Fibroblast of mammary gland (primary cell): ENCODE results near the gene IPO11.

Experiments used
- DNase-seq: peaks from one replicate; pipeline ENCODE4 v3.0.0-alpha.2; 2010; ENCODE audit warnings: low read depth
- H3K4me3 ChIP-seq: 2 replicates; pipeline ENCODE4 v1.5.1; 2011; ENCODE audit warnings: low read depth, mild to moderate bottlenecking, low read length, moderate library complexity; ENCODE audit not compliant: control insufficient read depth
- CTCF ChIP-seq: conservative IDR thresholded peaks from 2 replicates; pipeline ENCODE4 v1.5.1; 2011; ENCODE audit warnings: low read depth, low read length, inconsistent platforms; ENCODE audit not compliant: control insufficient read depth, insufficient read depth

The IPO11 gene

GRCh38 chr5:62376064-62376463 lies 36.5 kb upstream of the IPO11 start:
- no peak for TF ChIP-seq CTCF
- H3K4me3 ChIP-seq: no peak overlapping the region
- DNase-seq: peak; percentile 21

GRCh38 chr5:62385131-62385530 lies 27.4 kb upstream of the IPO11 start:
- no peak overlapping the region for H3K4me3 ChIP-seq
- DNase-seq: no peak
- TF ChIP-seq CTCF: no peak

DNA sequence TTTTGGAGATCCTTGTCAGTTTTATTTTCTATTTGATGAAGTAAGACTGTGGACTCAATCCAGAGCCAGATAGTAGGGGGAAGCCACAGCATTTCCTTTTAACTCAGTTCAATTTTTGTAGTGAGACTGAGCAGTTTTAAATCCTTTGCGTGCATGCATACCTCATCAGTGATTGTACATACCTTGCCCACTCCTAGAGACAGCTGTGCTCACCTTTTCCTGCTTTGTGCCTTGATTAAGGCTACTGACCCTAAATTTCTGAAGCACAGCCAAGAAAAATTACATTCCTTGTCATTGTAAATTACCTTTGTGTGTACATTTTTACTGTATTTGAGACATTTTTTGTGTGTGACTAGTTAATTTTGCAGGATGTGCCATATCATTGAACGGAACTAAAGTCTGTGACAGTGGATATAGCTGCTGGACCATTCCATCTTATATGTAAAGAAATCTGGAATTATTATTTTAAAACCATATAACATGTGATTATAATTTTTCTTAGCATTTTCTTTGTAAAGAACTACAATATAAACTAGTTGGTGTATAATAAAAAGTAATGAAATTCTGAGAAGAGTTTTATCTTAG lies 26.7 kb upstream of the IPO11 start:
- no peak for DNase-seq
- no peak overlapping the region for H3K4me3 ChIP-seq
- no peak for TF ChIP-seq CTCF

- no peak overlapping the region for H3K4me3 ChIP-seq
- TF ChIP-seq CTCF: no peak
- peak; percentile 50 for DNase-seq
Observed at GRCh38 chr5:62386824-62387223, 25.7 kb upstream of the IPO11 start.

DNA sequence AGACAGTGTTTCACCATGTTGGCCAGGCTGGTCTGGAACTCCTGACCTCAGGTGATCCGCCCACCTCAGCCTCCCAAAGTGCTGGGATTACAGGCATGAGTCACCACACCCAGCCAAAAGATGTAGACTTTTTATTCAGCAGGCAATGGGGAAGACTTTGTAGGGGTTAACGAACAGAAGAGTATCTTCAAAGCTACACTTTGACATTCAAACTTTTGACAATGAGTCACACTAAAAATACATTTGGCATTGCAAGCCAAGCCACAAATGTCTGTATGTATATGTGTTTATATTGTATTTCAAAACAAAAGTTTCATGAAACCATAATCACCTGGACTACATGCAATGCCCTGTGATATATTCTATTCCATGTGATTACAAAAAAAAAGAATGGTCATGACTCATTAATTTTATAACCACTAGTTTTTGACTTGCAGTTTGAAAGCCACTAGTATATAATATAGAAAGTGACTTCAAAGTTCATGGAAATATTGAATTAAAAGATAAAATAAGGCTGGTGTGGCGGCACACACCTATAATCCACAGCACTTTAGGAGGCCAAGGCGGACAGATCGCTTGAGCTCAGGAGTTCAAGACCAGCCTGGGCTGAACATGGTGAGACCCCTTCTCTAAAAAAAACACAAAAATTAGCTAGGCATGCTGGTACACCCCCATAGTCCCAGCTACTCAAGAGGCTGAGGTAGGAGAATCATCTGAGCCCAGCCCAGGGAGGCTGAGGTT lies 17.2 kb upstream of the IPO11 start:
- no peak for TF ChIP-seq CTCF
- no peak overlapping the region for H3K4me3 ChIP-seq
- peak; percentile 47 for DNase-seq

- peak within 1 kb of the TSS; percentile 90 for H3K4me3 ChIP-seq
- TF ChIP-seq CTCF: no peak
- peak; percentile 96 for DNase-seq
Observed at GRCh38 chr5:62403411-62404250, 8.9 kb upstream of the IPO11 start, which contains the start of gene DIMT1. TSS of gene DIMT1 (minus strand) at chr5:62403905. CDS start at chr5:62403772, 133 bp downstream.
